ENCODE measurements around the gene KCNQ5. TPM values are rescaled to one million over a fixed set of nuclear protein-coding genes. Genes with fewer than 3 reads are reported as not detected.

KCNQ5 gene
- total RNA-seq, 2 experiments from 2014 or later: 5.1 to 5.5 TPM

DNA sequence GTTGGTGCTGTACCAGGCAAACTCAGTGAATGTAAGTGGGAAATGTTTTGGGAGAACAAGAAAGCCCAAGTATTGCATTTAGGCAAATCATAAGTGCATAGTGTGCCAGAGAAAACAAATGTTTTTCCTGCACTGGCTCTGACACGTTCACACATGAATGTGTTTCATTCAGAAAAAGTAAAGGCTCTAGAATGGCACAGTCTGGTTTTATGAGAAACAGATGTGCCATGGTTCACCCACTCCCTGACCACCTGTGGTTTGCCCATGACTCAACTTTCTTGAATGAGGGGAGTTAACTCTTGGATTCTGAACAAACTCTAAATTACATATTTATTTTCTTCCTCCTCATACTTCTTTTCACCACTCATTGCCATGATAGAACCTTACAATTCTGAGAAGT is 126.9 kb downstream of the KCNQ5 start:
- Mint-ChIP-seq H3K9me3 (ENCODE audit: low read depth) (no peaks in the 10 kb centered on the region), H3K27ac (no peak overlapping the region), H3K4me1 (no peaks in the 10 kb centered on the region), H3K4me3 (no peak overlapping the region), H3K27me3 (no peaks in the 10 kb centered on the region), H3K36me3 (ENCODE audit: low read depth) (no peaks in the 10 kb centered on the region)
- ATAC-seq (no peak), DNase-seq (peak; percentile 40)
- ChIA-PET CTCF (no interaction called here), POLR2A (no interaction called here)
- intact Hi-C loops (cut with DNase I, micrococcal nuclease): loop anchor here in 1 of 2 experiments (10.0 kb wide), 1 partner anchor 124 kb away; the partner anchor contains the start of gene KCNQ5

DNA sequence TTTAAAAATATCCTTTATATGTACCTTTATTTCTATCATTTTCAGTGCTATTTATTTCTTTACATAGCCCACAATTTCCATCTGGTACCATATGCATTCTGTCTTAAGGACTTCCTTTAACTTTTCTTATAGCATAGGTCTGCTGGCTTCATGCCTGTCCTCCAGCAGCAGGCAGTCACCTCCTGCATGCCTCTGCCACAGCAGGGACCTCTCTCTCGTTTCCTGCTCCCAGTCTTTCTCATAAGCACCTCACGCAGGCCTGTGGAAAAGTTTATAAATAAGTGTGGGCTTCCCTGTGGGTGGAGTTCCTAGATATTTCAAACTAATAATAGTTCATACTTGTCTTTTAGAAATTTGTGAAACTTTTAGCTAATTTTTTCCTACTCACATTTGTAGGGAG is 133.9 kb downstream of the KCNQ5 start:
- ChIA-PET POLR2A (no interaction called here), CTCF (interaction anchor here (0.6 kb wide), 1 partner anchor 374 kb away, joined by 3 read pairs; no protein-coding TSS in a partner anchor)
- Mint-ChIP-seq H3K27ac (no peak overlapping the region), H3K4me3 (no peak overlapping the region), H3K27me3 (no peaks in the 10 kb centered on the region), H3K36me3 (ENCODE audit: low read depth) (no peaks in the 10 kb centered on the region), H3K9me3 (ENCODE audit: low read depth) (no peaks in the 10 kb centered on the region), H3K4me1 (peaks cover 3% of the 10 kb centered on the region)
- ATAC-seq (no peak), DNase-seq (no peak)
- intact Hi-C loops (cut with DNase I, micrococcal nuclease): no loop called here

DNA sequence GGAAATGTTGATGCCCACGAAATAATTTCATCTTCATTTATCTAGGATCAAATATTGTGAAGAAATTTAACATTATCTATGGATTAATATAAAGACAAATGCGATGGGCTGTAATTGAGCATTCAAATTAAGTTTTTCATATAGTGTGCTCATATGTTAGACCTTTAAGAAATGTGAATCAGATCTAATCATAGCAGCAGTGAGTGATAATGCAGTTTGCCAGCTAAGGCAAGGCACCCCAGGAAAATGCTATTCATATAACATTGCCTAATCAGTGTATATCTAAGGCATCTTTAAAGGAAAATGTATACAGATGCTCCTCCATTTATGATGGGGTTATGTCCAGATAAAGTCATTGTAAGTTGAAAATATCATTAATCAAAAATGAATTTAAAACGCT is 135.2 kb downstream of the KCNQ5 start:
- Mint-ChIP-seq H3K27me3 (no peaks in the 10 kb centered on the region), H3K4me1 (peaks cover 3% of the 10 kb centered on the region), H3K27ac (no peak overlapping the region), H3K36me3 (ENCODE audit: low read depth) (no peaks in the 10 kb centered on the region), H3K9me3 (ENCODE audit: low read depth) (no peaks in the 10 kb centered on the region), H3K4me3 (no peak overlapping the region)
- POLR2A ChIA-PET: no interaction called here
- intact Hi-C loops (cut with DNase I, micrococcal nuclease): no loop called here
- ATAC-seq: no peak
- DNase-seq: no peak
- CTCF ChIA-PET: interaction anchor here (1.2 kb wide), 1 partner anchor 8 kb away, joined by 3 read pairs; no protein-coding TSS in a partner anchor

DNA sequence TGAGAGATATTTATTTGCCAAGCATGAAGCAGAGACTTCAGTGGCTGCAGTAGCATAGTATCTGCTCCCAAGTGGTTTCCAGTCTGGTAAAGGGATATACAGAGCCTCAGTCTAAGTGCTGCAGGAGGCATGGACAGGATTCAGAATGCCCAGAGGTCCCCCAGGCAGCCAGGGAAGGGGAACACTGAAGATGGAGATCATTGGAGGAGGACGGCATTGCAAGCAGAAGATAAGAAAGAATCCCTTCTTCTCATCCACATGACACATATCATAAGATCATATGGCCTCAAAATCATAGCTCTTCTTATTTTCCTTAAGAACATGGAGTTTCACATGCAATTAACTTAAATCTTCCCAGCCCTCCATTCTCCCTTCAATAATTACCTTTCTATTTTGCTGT is 136.1 kb downstream of the KCNQ5 start:
- ATAC-seq (no peak), DNase-seq (no peak)
- no peaks in the 10 kb centered on the region for H3K36me3 Mint-ChIP-seq (ENCODE audit: low read depth)
- CTCF ChIA-PET: no interaction called here
- intact Hi-C loops (cut with DNase I, micrococcal nuclease): no loop called here
- no peak overlapping the region for H3K27ac Mint-ChIP-seq
- no peaks in the 10 kb centered on the region for H3K9me3 Mint-ChIP-seq (ENCODE audit: low read depth)
- H3K27me3 Mint-ChIP-seq: no peaks in the 10 kb centered on the region
- POLR2A ChIA-PET: no interaction called here
- no peak overlapping the region for H3K4me3 Mint-ChIP-seq
- H3K4me1 Mint-ChIP-seq: peaks cover 3% of the 10 kb centered on the region

DNA sequence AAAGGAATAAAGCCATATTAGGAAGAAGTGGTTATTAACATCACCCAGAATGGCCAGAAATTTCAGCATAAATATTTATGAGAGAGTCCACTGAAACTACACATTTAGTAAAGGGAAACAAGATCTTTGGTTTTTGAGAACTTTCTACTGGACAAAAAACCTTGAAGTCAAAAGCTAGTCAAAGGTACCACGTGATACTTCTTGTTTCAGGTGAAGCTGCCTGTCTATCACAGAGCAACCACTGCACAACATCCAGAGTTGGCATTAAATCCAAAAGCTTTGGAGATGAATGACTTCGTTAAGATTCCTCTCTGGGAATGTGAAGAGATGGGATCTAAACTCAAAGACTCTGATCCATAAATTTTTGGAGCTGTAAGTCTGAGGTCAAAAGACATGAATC is 137.0 kb downstream of the KCNQ5 start:
- Mint-ChIP-seq H3K27ac (no peak overlapping the region), H3K27me3 (no peaks in the 10 kb centered on the region), H3K4me3 (no peak overlapping the region), H3K36me3 (ENCODE audit: low read depth) (no peaks in the 10 kb centered on the region), H3K4me1 (peaks cover 3% of the 10 kb centered on the region), H3K9me3 (ENCODE audit: low read depth) (no peaks in the 10 kb centered on the region)
- no peak for DNase-seq
- no peak for ATAC-seq
- intact Hi-C loops (cut with DNase I, micrococcal nuclease): no loop called here
- CTCF ChIA-PET: no interaction called here
- POLR2A ChIA-PET: no interaction called here

DNA sequence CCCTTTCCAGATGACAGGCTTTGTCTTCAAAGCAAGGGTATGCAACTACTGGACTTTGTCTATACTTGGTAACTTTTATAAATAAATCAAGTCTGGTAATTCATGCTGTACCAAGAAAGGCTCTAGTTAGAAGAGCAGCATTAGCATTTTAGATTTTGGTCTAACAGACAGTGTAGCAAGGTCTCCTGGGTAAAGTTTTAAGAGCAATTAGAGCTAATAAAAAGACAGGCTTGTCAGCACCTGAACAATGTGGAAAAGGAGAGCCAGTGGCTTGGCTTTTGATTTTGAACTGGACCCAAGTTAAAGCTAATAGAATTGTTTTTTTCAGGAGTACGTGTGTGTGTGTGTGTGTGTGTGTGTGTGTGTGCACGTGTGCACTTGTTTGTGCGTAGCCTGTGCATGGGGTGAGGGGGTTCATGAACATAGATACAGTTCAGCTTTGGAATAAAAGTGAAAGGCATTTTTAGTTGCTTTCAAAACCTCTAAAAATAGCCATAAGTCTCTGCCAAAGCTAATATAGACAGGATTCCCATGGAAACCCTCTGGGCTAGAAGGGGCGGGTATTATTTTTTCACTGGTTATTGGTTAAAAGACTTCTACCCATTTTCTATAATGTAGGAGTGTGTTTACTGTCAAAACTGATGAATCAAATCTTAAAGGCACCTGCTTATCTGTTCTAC is 138.4 kb downstream of the KCNQ5 start:
- ChIA-PET CTCF (no interaction called here), POLR2A (no interaction called here)
- H3K4me3 Mint-ChIP-seq: no peak overlapping the region
- H3K9me3 Mint-ChIP-seq (ENCODE audit: low read depth): no peaks in the 10 kb centered on the region
- H3K4me1 Mint-ChIP-seq: peaks cover 3% of the 10 kb centered on the region
- intact Hi-C loops (cut with DNase I, micrococcal nuclease): no loop called here
- DNase-seq: no peak
- no peaks in the 10 kb centered on the region for H3K36me3 Mint-ChIP-seq (ENCODE audit: low read depth)
- no peak overlapping the region for H3K27ac Mint-ChIP-seq
- no peaks in the 10 kb centered on the region for H3K27me3 Mint-ChIP-seq
- ATAC-seq: no peak

DNA sequence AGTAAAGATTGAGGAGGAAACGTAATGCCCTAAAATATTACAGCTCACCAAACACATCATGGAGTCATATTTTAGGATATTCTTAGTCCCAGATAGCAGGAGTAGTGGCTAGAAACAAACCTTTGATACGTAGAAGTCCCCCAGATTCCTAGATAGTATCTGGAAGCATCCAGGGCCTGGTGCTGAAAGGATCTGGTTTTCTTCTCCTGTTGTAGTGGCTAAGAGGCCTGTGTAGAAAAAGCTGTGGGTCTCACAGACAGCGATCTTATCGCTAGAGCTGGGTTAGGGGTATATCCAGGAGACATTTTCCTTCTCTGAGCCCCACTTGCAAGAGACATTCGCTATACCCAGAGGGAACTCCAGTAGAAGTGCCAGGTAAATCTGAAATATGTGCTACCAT is 139.9 kb downstream of the KCNQ5 start:
- POLR2A ChIA-PET: no interaction called here
- ATAC-seq (no peak), DNase-seq (no peak)
- no peak overlapping the region for H3K4me3 Mint-ChIP-seq
- no peaks in the 10 kb centered on the region for H3K9me3 Mint-ChIP-seq (ENCODE audit: low read depth)
- H3K4me1 Mint-ChIP-seq: peaks cover 3% of the 10 kb centered on the region
- H3K36me3 Mint-ChIP-seq (ENCODE audit: low read depth): no peaks in the 10 kb centered on the region
- CTCF ChIA-PET: interaction anchor here (0.7 kb wide), 1 partner anchor 35 kb away, joined by 3 read pairs; no protein-coding TSS in a partner anchor
- intact Hi-C loops (cut with DNase I, micrococcal nuclease): no loop called here
- no peak overlapping the region for H3K27ac Mint-ChIP-seq
- H3K27me3 Mint-ChIP-seq: no peaks in the 10 kb centered on the region

DNA sequence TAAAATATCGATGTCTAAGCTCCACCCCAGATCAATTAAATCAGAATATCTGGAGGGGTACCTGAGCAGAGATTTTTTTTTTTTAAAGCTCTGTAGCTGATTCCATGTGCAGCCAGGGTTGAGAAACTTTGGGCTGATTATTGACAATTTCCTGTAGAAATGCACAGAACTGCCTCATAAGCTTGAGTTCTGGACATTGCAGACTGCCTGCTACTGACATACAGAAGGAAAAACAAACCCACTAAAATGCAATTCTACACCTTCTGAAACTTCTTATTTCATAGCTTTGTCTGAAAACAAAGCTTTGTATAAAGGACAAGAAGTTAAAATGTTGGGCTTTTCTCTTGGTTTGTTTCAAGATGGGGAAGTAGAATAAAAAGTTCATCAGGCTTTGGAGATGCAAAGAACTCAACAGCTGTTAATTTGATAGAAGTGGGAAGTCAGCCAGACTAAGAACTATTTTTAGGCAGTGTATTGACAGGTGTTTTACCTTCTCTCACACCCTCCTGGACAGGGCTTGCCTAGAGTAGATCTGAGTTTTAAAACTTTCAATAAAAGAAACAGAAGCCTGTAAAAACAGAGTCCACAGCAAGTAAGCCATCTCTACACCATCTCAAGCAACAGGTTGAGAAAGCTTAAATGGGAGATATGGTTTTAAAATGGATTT is 147.7 kb downstream of the KCNQ5 start:
- POLR2A ChIA-PET: no interaction called here
- Mint-ChIP-seq H3K27me3 (no peaks in the 10 kb centered on the region), H3K9me3 (ENCODE audit: low read depth) (no peaks in the 10 kb centered on the region), H3K36me3 (ENCODE audit: low read depth) (no peaks in the 10 kb centered on the region), H3K4me1 (no peaks in the 10 kb centered on the region), H3K4me3 (no peak overlapping the region), H3K27ac (no peak overlapping the region)
- ATAC-seq: no peak
- DNase-seq: no peak
- intact Hi-C loops (cut with DNase I, micrococcal nuclease): no loop called here
- CTCF ChIA-PET: interaction anchor here (1.2 kb wide), 1 partner anchor 12 kb away, joined by 3 read pairs; no protein-coding TSS in a partner anchor

DNA sequence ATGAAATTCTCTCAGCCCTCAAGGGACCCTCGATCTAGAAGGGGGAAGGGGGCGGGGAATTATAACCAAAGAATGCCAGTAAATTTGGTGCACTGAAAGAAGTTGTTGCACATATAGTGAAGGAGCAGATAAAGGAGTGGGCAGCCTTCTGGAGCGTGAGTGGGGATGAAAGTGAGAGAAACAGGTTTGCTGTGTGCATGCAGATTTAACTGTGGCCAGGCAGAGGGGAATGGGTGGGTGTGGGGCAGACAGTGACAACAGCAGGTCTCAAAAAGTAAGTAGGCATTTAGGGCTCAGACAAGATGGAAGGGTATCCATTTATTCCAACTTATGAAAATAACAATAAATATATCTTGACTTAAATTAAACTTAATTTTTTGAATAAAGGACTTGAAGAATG is 149.1 kb downstream of the KCNQ5 start:
- intact Hi-C loops (cut with DNase I, micrococcal nuclease): no loop called here
- ChIA-PET CTCF (no interaction called here), POLR2A (no interaction called here)

DNA sequence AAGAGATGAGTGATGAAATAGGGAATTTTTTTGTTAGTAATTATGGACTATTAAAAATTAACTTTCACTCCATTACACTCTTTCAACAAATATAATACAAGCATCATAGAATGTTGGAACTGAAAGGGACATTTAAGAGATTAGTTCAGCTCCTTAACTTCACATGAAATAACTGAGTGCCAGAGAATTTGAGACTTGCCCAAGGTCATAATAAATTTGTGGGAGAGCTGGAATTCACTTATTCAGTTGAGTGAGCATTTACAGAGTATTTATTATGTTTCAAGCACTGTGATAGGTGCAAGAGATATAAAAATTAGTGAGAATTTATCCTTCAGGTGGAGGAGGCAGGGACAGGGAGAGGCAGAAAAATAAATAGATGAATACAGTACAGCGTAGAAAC is 154.6 kb downstream of the KCNQ5 start:
- ATAC-seq: no peak
- ChIA-PET POLR2A (no interaction called here), CTCF (no interaction called here)
- intact Hi-C loops (cut with DNase I, micrococcal nuclease): no loop called here
- Mint-ChIP-seq H3K36me3 (ENCODE audit: low read depth) (no peaks in the 10 kb centered on the region), H3K27me3 (no peaks in the 10 kb centered on the region), H3K27ac (no peak overlapping the region), H3K9me3 (ENCODE audit: low read depth) (no peaks in the 10 kb centered on the region), H3K4me3 (no peak overlapping the region), H3K4me1 (no peaks in the 10 kb centered on the region)
- no peak for DNase-seq

More for the DNA sequence above, 149.1 kb downstream of the KCNQ5 start:
- no peak for DNase-seq
- Mint-ChIP-seq H3K36me3 (ENCODE audit: low read depth) (no peaks in the 10 kb centered on the region), H3K27ac (no peak overlapping the region), H3K4me3 (no peak overlapping the region), H3K4me1 (no peaks in the 10 kb centered on the region), H3K27me3 (no peaks in the 10 kb centered on the region), H3K9me3 (ENCODE audit: low read depth) (no peaks in the 10 kb centered on the region)
- no peak for ATAC-seq

DNA sequence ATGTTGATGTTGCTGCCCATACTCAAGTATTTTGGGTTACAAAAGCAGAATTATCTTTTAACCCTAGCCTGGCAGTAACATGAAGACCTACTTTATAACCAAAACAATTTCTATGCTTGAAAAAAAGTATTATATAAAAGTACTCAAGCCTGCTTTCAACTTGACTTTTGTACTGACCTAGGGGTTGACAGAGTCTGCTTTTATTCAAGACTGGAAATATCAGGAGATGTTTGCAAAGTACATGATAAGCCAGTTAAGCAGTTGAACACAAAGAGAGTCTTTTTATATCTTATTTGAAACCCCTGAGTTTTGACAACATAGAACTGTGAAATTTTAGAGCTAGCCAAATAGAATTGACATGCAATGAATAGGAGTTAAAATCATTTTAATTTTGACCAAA is 159.8 kb downstream of the KCNQ5 start:
- no peaks in the 10 kb centered on the region for H3K36me3 Mint-ChIP-seq (ENCODE audit: low read depth)
- intact Hi-C loops (cut with DNase I, micrococcal nuclease): no loop called here
- no peaks in the 10 kb centered on the region for H3K4me1 Mint-ChIP-seq
- CTCF ChIA-PET: interaction anchor here (0.8 kb wide), 1 partner anchor 12 kb away, joined by 3 read pairs; no protein-coding TSS in a partner anchor
- H3K9me3 Mint-ChIP-seq (ENCODE audit: low read depth): no peaks in the 10 kb centered on the region
- H3K27me3 Mint-ChIP-seq: no peaks in the 10 kb centered on the region
- H3K4me3 Mint-ChIP-seq: no peak overlapping the region
- no peak overlapping the region for H3K27ac Mint-ChIP-seq
- POLR2A ChIA-PET: no interaction called here
- no peak for DNase-seq
- ATAC-seq: no peak

DNA sequence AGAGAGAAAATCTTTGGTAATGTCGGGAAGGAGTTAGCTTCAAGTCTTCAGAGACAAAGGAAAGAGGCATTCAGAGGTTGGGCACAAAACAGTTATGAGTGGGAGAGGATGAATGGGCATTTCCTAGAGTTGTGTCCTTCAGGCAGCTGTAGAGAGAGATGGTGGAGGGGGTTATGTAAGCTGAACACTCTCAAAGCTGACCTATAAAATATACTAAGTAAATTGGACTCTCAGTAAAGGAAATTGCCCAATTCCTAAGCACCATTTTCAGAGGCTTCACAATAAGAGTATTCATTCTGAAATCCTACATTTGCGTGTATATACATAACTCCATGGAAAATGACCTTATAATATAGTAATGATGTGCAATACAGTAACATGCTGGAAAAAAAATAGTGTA is 161.2 kb downstream of the KCNQ5 start:
- no peaks in the 10 kb centered on the region for H3K4me1 Mint-ChIP-seq
- no peak overlapping the region for H3K27ac Mint-ChIP-seq
- H3K27me3 Mint-ChIP-seq: no peaks in the 10 kb centered on the region
- H3K4me3 Mint-ChIP-seq: no peak overlapping the region
- ChIA-PET POLR2A (no interaction called here), CTCF (interaction anchor here (0.6 kb wide), 2 partner anchors 17 to 27 kb away, joined by 3 read pairs; no protein-coding TSS in a partner anchor)
- no peaks in the 10 kb centered on the region for H3K9me3 Mint-ChIP-seq (ENCODE audit: low read depth)
- no peak for DNase-seq
- intact Hi-C loops (cut with DNase I, micrococcal nuclease): no loop called here
- no peaks in the 10 kb centered on the region for H3K36me3 Mint-ChIP-seq (ENCODE audit: low read depth)
- ATAC-seq: no peak
